Breast epithelium (tissue), 4 donors: ENCODE data around the gene MEF2B. TPM values are rescaled to one million over a fixed set of nuclear protein-coding genes. Genes with fewer than 3 reads are reported as not detected.
"Not testable (repeated sequence)": the region's sequence is repeated elsewhere in the genome, so short reads cannot be mapped to it uniquely, and the experiment has no call there.

Experiments used
- DNase-seq, 2 donors: peaks; one replicate each; pipeline ENCODE4 v3.0.0-alpha.2; 2019; ENCODE audit warnings: low spot score in 2 of 2
- H3K27ac ChIP-seq, 2 donors: fragments of 200-600 bp; sonication (generic) in 1 of 2; one replicate each; pipeline ENCODE4 v1.5.1; 2016 to 2019; ENCODE audit warnings: mild to moderate bottlenecking in 1 of 2
- H3K27me3 ChIP-seq, 2 donors: fragments of 200-600 bp; sonication (generic) in 1 of 2; one replicate each; pipeline versions ENCODE4 v1.5.1 to v1.6.0; 2017 to 2019; ENCODE audit warnings: control low read depth in 1 of 2, mild to moderate bottlenecking in 1 of 2
- H3K36me3 ChIP-seq: fragments of 200-600 bp; one replicate; pipeline ENCODE4 v1.5.1; 2019
- H3K4me1 ChIP-seq, 2 donors: fragments of 200-600 bp; sonication (generic); one replicate each; pipeline ENCODE4 v1.5.1; 2016 to 2019; ENCODE audit warnings: control low read depth in 1 of 2
- H3K4me3 ChIP-seq, 3 donors: fragments of 200-600 bp; sonication (generic); 1 replicate in 2 of 3; 2 replicates in 1 of 3; pipeline ENCODE4 v1.5.1; 2016 to 2019; ENCODE audit warnings: mild to moderate bottlenecking in 3 of 3, moderate library complexity in 2 of 3
- H3K9me3 ChIP-seq, 2 donors: fragments of 200-600 bp; sonication (generic) in 1 of 2; one replicate each; pipeline ENCODE4 v1.5.1; 2016 to 2019; ENCODE audit warnings: control low read depth in 1 of 2
- CTCF ChIP-seq, 3 donors: fragments of 450-650 bp; IDR thresholded peaks; one replicate each; pipeline ENCODE4 v1.5.1; 2016 to 2017; ENCODE audit warnings: antibody characterized with exemption in 3 of 3, mild to moderate bottlenecking in 3 of 3, moderate library complexity in 3 of 3
- POLR2A ChIP-seq: fragments of 450-650 bp; IDR thresholded peaks from one replicate; pipeline ENCODE4 v1.6.1; 2016; ENCODE audit warnings: antibody characterized with exemption, mild to moderate bottlenecking, moderate library complexity
- POLR2AphosphoS5 ChIP-seq, 3 donors: sonication (generic); formaldehyde crosslinking; IDR thresholded peaks; one replicate each; pipeline ENCODE4 v1.6.1; 2017; ENCODE audit warnings: antibody characterized with exemption in 3 of 3
- intact Hi-C: fragments of 100-400 bp; cut with DNase I; formaldehyde crosslinking; loops from one replicate; pipeline ENCODE4 v1.15.1; 2023; ENCODE audit warnings: low total_unique reads
- total RNA-seq, 3 donors: library from RNA; depleted of rRNA; stranded (reverse); fragments of >200 nt; gene quantifications; one replicate each; pipeline ENCODE4 v1.1.0, GENCODE V29; 2016

Gene MEF2B
- total RNA-seq, 3 donors from 2014 or later, result 0.59 to 0.64 TPM; not detected in 1

- H3K36me3 ChIP-seq, result no peaks in the 10 kb centered on the region
- no peaks in the 10 kb centered on the region for H3K27me3 ChIP-seq
- H3K4me1 ChIP-seq, result no peaks in the 10 kb centered on the region
- no peak overlapping the region for H3K27ac ChIP-seq
- TF ChIP-seq CTCF (IDR thresholded peaks at IDR 0.05) (no peak), POLR2AphosphoS5 (IDR thresholded peaks at IDR 0.05) (no peak), POLR2A (no peak)
- H3K4me3 ChIP-seq, result no peak overlapping the region
- no peaks in the 10 kb centered on the region for H3K9me3 ChIP-seq
- DNase-seq, result no peak
- intact Hi-C loops, result no loop called here
These were observed 17.2 kb downstream of the MEF2B start for GRCh38 chr19:19152668-19153384.

DNA sequence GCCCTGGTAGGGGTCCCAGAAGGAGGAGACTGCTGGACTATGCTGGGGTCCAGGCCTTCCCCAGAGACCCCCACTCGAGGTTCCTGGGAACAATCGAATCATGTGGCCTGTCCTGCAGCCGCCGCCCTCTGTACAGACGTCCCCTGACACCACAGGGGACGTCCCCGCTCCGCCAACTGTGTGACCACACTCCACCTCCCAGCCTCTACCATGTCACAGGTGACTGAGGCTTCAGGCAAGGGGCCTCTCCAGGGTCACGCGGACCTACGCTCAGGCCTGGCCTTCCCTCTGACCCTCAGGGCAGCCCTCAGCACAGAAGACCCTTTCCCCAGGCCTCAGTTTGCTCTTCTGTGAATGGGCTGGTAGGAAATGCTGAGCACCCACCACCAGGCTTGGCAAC, 18.6 kb downstream of the MEF2B start:
- no peaks in the 10 kb centered on the region for H3K4me1 ChIP-seq
- TF ChIP-seq POLR2AphosphoS5 (IDR thresholded peaks at IDR 0.05), result no peak
- no peak for TF ChIP-seq CTCF (IDR thresholded peaks at IDR 0.05)
- no peak for TF ChIP-seq POLR2A
- no peak overlapping the region for H3K4me3 ChIP-seq
- DNase-seq, result no peak
- no peak overlapping the region for H3K27ac ChIP-seq
- H3K36me3 ChIP-seq, result no peaks in the 10 kb centered on the region
- intact Hi-C loops, result no loop called here
- no peaks in the 10 kb centered on the region for H3K27me3 ChIP-seq
- H3K9me3 ChIP-seq, result no peaks in the 10 kb centered on the region

- TF ChIP-seq POLR2AphosphoS5 (IDR thresholded peaks at IDR 0.05), result no peak
- TF ChIP-seq CTCF (IDR thresholded peaks at IDR 0.05), result no peak
These were observed 20.6 kb downstream of the MEF2B start for GRCh38 chr19:19149435-19149834.

GRCh38 chr19:19148504-19148903, 21.6 kb downstream of the MEF2B start:
- H3K27me3 ChIP-seq, DNase-seq, intact Hi-C loops, H3K9me3 ChIP-seq, H3K36me3 ChIP-seq, H3K4me1 ChIP-seq, H3K27ac ChIP-seq, H3K4me3 ChIP-seq: not testable (repeated sequence)

More at GRCh38 chr19:19149435-19149834, 20.6 kb downstream of the MEF2B start:
- Histone ChIP-seq H3K4me3 (no peak overlapping the region), H3K27ac (no peak overlapping the region), H3K27me3 (no peaks in the 10 kb centered on the region), H3K36me3 (no peaks in the 10 kb centered on the region), H3K9me3 (no peaks in the 10 kb centered on the region), H3K4me1 (no peaks in the 10 kb centered on the region)
- intact Hi-C loops, result no loop called here
- DNase-seq, result no peak

- Histone ChIP-seq H3K27ac (no peak overlapping the region), H3K4me1 (no peaks in the 10 kb centered on the region), H3K27me3 (no peaks in the 10 kb centered on the region), H3K9me3 (no peaks in the 10 kb centered on the region), H3K4me3 (no peak overlapping the region), H3K36me3 (no peaks in the 10 kb centered on the region)
- DNase-seq, result no peak
- no peak for TF ChIP-seq POLR2A
- TF ChIP-seq CTCF (IDR thresholded peaks at IDR 0.05), result no peak
- TF ChIP-seq POLR2AphosphoS5 (IDR thresholded peaks at IDR 0.05), result no peak
- intact Hi-C loops, result no loop called here
These were observed 22.7 kb downstream of the MEF2B start for GRCh38 chr19:19147344-19147743.
